AG08396 (cell line): ENCODE results near the gene SCFD2.

Experiments used
- DNase-seq: peaks from one replicate; pipeline ENCODE4 v3.0.0; 2012; ENCODE audit warnings: low spot score, mixed read lengths

SCFD2 gene

DNA sequence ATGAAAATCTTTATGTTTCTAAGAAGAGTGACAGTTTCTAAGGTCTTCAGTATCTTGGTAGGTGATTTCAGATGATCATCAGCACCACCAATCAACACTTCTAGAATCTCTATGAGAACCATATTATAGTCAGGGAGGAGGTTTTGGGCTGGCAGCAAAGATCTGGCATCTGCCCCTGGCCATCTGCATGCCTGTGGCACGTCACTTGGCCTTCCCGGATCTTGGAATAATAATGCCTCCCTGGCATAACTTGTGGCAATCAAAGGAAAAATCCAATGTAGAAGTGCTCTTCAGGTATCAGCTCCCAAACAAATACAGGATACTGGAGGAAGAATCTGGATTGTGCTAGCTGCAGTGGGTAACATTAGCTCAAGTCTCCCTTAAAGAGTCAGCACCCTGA lies 446.4 kb downstream of the SCFD2 start:
- no peak for DNase-seq

DNA sequence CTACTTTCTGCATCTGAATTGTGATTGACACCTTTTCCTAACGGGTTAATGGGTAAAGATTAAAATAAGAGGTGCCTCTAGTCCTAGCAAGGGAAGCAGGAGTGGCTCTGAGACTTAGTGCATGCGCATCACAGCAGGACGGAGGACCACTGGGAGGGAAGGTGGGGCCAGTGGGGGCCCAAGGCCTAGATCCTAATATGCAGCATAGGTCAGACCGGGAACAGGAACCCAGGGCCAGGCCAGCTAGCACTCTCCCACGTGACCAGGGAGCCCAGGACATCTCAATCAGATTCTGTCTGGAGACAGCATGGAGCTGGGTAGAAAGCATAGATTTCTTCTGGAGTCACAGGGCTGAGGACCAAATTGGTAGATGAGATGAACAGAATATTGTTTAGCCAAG lies 448.0 kb downstream of the SCFD2 start:
- no peak for DNase-seq

DNA sequence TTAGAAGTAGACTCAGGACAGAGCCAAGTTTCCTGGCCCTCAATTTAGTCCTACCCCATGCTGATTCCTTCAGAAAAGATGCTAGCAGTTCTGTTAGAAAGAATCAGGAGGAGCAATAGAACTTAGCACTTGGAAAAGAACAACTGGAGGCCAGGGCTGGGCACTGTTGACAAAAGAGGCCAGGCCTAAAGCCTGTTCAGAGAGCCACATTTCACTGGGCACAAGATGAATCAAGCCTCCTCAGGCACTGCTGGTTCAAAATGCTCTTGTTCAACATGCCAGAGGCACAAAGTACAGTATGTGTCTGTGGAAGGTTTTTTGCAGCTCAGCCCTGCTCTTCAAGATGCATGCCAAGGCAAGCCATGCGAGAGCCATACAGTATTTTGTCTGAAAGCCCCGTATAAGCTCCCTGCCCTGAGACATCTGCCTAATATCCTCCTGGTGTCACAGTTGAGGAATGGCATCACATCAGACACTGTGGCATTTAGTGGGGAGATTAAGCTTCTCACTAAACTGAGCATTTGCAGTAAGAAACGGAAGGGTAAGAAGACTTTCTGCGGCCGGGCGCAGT lies 450.0 kb downstream of the SCFD2 start:
- DNase-seq, result no peak

DNA sequence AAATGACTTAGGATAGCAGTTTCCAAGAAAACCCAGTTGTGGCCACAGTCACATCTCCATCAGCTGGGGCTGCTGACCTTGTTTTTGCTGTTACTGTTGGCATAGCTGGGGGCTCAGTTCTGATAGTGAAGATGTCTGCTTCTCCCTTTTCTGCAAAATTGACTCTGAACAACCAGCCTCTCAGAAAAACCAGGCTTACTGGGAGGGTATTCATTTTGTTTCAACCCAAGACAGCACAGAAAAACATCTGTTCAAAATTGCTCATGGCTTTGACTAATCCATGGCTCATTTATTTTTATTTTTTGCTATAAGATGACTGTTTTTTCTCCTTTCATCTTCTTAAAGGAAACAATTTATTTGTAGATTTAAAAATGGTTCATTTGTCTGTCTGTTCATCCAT lies 450.7 kb downstream of the SCFD2 start:
- no peak for DNase-seq

DNA sequence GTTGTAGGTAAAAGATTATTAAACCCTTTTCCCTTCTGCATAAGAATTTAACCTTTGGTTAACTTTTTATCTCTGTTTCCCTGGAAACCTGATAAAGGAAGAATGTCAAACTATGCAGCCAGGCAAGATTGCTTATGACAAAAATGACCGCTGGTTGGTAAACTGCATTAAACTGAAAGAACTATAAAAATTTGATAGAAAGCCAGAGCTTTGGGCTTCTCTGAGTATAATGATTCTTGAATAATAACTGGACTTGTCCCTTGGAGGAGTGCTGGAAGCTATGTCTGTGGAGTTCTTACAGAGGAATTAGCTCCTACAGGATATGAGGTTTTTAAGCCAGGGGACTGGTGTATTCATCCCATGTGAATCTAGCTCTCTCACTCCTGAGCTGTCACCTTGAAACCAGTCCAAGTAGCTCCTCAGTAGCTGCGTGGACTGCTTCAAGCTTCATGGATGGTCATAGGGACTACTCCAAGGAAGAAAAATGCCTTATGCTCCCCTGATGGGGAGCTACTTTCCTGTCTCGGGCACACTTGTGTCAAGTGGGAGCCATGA lies 451.7 kb downstream of the SCFD2 start:
- DNase-seq, result peak; percentile 41

DNA sequence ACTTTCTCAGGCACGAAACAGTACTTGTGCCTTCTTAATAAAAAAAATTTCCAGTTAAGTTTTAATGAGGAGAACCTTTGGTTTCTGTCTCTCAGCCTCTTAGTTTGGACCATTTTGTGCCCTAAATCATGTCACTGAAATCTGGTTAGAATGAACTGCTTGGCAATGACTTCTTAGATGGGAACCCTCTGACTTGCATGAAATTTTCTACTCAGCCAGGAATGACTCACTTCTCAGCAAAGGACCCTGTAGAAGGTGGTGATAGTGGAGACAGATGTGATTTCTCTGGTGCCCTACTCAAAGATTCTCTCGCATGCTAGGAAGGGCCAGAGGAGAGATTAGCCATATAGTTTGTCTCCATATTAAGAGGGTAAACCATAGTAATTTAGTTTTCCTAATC lies 453.3 kb downstream of the SCFD2 start:
- DNase-seq, result no peak

DNA sequence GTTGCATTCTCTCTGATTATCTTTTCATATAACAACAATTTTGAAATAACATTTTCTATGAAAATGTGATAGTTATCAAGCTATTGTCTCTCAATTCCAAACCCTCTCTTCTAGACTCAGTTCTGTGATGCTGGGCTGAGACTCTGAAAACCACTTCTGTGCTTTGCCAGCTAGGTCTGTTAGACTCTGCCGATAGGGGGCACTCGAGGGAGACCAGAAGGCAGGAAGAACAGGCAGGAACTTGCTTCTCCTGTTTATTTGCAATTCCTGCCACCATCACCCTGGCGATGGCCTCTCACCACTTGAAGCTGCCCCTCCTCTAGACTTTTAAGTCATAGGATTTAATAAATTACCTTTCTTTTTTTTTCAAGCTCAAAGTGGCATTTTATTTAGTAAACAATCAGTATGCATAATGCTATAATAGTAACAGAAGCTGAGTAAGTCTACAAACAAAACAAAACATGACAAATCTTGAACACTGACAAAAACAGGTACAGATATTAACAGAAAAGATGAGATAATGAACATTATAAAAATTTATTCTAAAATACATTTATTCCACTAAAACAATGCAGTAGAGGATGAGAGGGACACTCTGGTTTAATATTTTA lies 454.1 kb downstream of the SCFD2 start:
- DNase-seq, result peak; percentile 48

DNA sequence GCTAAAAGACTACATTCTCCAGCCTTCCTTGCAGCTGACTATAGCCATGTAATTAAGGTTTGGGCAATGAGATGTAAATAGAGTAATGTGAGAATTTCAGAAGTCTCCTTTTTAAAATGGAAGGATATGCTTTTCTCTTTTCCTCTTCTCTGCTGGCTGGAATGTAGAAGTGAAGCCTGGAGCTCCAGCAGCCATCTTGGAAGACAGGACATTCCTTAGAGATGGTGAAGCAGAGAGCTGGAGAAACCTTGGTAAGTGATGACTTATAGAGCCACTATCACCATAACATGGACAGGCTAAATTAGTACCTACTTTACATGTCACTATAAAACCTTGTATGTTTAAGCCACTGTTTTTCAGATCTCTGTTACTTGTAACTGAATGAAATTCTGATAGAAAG lies 455.7 kb downstream of the SCFD2 start:
- DNase-seq, result no peak

DNA sequence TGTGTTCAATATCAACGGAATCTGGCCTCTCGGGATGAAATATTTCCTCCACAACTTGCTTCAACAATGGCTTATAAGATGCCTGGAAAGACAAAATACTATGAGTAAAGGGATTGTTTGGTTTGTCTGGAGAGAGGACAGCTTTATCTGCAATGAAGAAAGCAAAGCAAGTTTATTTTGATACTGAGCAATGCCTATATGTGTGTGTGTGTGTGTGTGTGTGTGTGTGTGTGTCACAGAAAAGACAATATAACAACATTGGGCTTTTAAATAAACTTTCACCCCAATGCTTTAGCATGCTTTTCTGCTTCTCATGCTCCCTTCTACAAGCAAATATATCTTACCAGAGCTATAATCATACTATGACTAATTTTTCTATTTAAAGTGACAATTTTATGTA lies 458.4 kb downstream of the SCFD2 start:
- DNase-seq, result no peak

DNA sequence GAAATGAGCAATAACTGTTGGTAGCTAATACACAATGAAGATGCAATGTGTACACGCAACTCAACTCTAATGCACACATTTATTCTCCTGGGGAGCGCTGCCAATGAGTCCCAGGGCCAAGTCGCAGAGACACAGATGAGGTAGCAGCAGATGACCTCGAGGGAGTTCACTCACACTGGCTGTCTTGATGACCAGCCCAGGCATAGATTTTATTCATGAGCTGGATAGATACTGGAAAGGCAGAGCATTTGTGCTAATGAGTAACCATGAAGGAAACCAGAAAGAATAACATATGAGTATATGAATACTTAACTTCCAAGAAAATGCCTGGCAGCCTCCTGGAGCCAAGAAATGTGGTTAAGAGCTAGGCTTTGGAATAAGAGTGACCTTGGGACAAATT lies 461.4 kb downstream of the SCFD2 start:
- peak; percentile 18 for DNase-seq

DNA sequence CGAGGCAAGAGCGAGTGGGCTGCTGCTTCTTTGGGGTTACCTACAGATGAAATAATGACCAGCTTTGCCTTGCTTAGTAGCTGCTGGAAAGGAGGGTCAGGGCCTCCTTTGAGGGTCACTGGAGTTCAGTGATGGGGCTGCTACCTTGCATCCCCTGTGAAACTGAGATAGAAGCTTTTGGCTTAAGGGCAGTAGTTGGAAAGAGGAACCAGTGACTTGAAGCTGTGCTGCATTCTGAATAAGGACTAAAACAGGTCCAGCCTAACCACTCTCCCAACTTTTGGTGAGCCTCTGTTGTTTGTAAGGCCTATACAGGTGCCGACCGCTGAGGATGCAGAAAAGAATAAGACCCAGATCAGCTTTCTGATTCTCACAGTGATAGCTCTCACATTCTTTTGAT lies 462.6 kb downstream of the SCFD2 start:
- no peak for DNase-seq

DNA sequence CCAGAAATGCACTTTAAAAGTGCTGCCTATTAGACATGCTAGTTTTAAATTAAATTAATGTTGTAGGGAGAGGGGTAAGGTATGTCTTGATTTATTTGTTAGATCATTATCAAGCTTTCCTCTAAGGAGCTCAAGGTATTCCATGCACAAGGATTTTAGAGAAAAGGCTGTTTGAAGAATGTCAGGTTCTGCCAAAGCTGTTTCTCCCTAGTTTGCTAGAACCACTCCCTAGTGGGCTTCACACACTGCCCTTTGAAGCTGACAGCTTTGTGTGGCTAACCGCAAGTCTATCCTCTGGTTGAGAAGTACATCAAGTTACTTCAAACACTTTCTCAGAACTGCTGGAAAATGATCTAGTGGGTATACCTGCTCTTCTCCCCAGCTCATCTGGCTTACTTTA lies 471.4 kb downstream of the SCFD2 start:
- DNase-seq, result no peak

DNA sequence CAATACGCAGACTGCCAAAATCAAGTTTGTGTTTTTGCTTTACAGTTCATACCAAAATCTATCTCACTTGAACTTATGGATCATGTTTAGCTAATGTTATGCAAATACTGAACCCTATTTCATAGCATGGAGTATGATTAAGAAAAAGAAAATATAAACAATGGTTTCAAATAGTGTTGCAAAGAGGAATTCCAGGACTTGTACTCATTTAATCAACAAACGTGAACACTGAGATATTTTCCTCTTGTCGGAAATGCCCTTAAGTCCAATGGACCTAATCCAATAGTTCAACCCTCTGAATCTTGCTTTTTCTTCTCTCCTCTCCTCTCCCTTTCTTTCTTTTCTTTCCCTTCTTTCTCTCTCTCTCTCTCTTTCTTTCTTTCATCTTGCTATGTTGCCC lies 473.0 kb downstream of the SCFD2 start:
- DNase-seq, result peak; percentile 43

DNA sequence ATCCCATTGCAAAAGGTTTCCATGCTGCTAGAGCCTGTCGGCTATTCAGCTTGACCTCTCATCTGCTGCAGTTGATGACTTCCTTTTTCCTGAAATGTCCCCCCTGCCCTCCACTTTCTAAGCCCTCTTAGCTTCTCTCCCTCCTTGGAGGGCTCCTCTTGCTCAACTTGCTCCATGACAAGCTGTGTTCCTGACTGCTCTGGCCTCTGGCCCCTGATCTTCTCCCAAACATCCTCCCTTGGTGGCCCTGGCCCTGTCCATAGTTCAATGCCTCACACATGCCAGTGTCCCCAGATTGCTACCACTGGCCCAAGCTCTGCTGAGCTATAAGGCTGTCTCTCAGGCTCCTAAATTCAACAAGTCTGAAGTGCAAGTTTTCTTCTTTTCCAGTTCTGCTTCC lies 474.1 kb downstream of the SCFD2 start:
- DNase-seq, result no peak

DNA sequence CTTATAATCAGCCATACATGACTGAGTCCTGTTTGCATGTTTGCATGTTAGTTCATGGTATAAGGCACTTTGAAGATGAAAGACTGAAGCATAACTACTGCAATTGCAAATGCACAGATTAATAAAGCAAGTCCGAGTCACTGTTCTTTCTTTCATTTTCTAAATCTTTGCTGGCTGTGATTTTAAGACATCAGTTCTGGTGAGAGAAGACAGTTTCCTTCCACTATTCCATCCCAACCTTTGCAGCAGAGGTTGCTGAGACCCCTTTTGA lies 475.4 kb downstream of the SCFD2 start:
- DNase-seq, result no peak

DNA sequence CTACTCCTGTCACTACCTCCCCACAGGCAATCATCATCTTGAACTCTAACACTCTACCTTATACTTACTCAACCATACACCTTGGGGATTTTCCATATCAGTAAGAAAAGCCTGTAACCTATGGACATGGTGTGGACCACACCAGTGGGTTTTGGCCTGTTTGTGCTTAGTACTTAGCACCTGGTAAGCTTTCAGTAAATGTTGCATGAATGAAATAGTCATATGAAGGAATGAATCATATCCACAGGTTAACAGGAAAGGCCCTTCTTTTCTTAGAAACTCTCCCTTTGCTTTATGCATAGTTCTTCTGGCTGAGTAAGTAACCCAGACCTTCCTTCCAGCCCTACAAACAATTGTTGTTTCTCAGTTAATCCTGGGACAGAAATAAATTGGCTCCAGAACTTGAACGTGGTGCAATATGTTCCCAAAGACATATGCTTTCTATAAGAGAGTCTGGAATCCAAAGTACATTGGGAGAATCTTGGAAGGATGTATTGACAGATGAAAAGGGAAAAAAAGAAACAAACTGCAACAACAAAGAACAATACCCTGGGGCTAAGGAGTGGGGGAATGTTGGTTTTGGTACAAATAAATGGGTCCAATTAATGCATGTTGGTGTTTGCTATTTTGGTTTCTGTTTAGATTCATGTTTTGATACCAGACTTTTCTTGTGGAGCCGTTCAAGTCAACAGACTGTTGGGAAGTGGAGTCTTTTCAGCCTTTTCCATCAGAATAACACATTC lies 475.9 kb downstream of the SCFD2 start:
- no peak for DNase-seq

DNA sequence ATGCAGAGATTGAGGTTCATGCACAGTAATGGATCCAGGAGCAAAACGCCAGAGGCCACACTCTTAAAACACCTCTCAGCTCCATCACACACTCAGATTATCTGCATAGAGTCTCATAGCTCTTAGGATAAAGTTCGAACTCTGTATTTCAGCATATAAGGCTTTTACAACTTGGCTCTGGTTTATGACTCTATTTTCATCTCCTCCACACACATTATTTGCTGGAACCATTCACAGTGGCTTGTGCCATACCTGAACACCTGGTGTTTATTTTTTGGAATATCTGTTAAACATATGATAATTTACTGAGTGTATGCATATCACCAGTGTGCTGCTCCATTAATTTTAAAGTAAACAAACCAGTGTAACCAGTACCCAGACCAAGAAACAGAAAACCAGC lies 476.5 kb downstream of the SCFD2 start:
- DNase-seq, result no peak

DNA sequence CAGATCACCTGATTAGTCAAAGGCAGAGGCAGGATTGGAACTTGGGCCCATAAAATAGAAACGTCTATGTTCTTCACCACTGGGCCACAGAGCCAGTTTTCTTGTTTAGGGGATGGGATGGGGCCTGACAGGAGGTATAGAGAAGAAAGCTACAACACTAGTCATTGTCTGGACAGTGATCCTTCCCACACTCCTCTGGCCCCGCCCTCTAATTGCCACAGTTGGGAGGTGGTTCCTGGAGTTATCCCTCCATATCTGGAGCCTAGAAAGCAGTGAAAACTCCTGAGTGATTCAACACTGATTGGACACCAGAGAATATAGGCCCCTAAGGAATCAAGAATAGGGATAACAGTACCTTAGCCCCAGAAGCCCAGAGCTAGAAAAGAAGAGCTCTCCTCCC lies 480.9 kb downstream of the SCFD2 start:
- no peak for DNase-seq

DNA sequence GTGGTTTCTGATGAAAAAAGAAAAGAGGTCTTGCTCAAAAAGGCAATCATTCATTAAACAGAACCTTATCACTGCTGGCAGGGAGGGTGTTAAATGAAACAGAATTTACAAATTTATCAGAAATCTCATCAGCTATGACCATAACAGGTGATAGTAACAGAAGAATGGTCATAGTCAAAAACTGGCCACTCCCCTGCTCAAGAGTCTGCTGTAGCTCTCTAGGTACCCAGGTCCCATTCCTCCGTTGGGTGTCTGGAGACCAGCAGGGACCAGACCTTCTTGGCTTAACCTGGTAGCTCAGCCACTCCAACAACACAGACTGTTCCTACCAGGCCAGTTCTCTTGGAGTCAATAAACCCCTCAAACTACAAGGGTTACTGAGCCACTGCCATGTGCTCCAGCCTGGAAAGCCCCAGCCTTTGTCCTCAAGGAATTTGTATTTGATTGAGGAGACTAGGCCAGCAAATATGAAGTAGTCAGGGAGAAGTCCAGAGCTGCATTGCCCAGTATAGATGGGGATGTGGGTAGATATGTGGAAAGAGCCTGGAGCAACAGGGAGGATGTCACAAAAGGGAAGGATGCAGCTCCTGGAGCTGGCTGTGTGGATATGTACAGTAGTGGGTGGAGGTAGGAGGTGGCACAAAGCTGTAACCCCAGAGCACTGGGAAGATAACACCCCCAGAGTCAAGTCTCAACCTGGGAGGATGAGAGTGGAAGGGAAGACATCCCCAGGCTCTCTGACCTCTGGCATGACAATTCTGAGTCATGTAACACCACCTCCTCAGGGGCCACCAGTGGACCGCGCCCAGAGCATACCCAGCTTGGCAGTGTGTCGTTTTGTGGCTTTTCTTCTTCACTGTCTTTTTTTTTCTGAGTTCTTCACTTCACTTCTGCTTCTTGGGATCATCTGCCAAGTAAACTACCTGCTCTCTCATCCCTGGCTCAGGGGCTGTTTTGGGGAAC lies 481.9 kb downstream of the SCFD2 start:
- no peak for DNase-seq

DNA sequence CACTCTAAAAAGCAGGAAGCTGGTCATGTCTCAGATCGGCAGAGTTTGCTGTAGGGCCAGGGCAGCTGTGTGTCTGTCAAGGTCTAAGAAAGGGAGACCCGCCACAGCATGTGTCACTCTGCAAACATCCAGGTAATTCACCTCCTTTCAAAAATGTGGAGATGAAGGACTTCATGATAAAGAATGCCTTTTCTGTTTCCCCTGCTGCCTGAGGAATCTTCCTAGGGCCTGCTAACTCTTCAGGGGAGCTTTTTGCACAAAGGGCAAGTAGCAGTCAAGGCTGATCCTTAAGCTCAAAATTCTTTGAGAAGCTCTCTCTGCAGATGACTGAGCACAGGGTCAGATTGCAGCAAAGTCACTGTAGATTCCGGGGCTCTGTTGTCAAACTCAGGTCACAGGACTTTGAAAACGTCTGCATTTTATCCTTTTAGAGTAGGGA lies 482.7 kb downstream of the SCFD2 start:
- DNase-seq, result no peak

DNA sequence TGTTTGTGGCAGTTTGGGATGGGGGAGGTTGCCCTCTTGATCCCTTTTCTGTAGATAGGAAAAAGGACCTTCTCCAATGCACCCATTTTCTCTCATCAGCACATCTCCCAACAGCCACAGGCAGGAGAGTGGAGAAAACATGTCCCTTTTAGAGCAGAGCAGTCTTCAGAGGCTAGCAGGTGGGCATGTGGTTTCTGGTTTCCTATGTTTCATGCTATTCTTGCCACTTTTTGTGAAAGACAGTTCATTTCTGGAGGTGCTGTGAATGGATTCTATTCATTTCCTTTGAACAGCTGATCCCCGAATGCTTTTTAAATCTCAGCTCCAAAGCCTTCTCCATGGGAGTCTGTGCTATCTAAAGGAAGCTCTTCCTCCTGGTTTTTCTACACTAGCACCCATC lies 484.9 kb downstream of the SCFD2 start:
- no peak for DNase-seq

DNA sequence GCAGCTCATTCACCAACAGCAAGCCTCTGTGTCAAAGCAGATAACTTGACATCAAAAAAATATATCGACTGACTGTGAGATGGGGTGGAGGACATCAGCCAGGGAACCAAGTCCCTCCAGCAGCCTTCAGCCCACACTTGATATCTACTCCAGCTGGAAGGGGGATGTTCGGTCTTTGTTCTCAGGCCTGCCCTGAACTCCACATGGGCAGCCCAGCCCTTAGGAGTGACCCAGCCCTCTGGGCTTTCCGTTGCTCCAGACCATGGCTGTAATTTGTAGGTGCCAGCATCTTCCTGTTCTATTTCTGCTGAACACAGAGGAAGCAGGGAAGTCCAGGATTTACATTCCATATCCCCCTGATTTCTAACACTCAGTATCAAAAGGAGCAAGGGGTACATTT lies 486.4 kb downstream of the SCFD2 start:
- DNase-seq, result no peak

DNA sequence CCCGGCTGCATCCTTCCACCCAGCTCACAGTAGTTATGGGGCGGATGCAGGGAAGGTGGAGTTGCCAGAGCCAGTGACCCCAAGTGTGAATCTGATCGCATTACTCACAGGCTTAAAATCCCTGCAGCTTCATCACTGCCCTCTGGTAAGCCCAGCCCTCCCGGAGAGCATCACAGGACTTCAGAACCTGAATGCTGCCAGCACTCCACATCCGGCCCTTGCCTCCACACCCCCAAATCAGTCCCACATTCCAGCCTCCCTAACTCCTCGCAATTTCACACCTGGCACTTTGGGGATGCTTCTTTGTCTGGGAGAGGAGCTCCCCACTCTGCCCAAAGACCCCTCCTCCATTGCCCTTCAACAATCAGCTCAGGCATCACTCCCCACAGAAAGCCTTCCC lies 488.2 kb downstream of the SCFD2 start:
- no peak for DNase-seq
